GM12873 (cell line): ENCODE results near the gene UCK1.

Experiments used
- CTCF ChIP-seq: IDR thresholded peaks from 2 replicates; pipeline ENCODE4 v1.5.1; 2012; ENCODE audit warnings: low read depth, mild to moderate bottlenecking, moderate library complexity, low read length, control low read depth; ENCODE audit not compliant: insufficient read depth; ENCODE audit errors: missing control alignments

UCK1 gene

DNA sequence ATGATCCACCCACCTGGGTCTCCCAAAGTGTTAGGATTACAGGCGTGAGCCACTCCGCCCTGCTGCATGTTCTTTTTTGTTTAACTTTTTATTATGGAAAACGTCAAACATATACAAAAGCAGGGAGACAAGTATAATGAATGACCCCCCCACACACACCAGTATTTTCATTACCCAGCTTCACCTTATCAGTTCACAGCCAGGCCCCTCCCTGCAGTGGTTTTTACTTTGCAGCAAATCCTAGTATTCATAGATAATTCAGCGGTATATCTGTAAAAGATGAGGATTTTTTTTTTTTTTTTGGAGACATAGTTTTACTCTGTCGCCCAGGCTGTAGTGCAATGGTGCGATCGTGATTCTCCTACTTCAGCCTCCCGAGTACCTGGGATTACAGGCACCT lies 26.1 kb downstream of the UCK1 start:
- TF ChIP-seq CTCF = no peak

DNA sequence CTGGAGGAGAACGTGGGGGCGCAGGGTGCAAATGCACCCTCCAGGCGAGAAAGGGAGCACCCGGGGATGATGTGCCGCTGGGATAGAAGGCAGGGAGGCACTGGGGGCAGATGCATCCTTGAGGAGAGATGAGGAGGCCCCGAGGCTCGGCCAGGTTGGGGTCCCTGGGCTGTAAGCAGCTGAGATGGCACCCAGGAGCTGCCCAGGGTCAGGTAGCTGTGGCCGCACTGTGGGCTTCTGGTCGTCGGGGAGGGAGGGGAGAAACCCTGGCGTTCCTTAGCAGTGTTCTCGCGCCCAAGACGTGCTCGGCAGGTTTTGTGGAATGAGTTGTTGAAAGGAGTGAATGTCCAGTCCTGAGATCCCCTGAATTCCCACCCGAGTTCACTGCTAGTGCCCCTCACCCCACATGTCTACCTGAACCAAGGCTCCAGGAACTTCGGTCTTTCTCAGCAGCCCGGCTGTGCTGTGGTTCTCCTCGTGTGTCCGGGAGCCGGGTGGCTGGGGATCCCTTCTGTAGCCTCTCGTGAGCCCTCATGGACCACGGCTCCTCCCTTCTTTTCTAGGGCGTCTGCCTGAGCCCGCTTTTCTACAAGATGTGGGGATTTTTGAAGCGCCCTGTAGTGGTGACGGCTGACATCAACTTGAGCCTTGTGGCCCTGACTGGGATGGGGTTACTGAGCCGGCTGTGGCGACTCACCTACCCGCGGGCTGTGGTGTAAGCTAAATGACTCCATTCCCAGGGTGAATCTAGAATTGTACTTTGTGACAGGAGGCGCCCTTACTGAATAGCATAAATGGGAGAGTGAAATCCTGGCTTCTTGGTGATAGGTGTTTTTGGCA lies 27.2 kb downstream of the UCK1 start:
- TF ChIP-seq CTCF = peak; percentile 10

DNA sequence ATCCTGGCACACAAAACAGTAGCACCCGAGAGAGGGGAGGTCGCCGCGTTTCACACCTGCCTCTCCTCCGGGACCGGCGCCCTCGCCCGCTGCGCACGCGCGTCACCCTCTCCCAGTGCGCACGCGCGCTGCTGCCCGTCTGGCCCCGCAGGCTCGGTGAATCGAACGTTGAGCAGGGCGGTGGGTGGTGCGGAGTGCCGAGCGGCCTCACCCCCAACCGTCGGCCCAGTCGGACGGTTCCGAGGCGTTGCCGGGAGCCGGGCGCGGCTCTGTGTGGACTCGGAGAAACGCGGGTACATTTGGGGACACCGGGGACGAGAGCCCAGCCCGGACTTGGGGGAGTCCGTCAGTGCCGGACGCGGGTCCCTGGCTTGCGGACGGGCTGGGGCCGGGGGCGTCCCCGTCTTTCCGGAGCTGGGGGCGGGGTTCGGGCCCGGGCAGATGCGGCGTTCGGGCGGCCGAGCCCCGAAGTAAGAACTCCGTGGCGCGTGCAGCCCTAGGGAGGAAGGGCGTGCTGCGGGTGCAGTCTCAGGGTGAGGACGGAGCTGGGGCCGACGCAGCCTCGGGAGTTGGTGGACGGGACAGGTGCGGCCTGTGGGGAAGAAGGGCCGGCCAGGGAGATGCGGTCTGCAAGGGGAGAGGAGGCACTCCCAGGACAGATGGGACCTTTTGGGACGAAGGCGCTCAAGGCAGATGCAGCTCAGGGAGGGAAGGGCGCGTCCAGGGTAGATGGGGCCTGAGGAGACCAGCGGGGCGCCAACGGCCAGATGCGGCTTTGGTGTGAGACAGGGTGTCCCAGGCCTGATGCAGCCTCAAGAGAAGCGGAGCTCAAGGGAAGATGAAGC lies 28.1 kb downstream of the UCK1 start, which contains the start of gene POMT1:
TSS of gene POMT1 (plus strand) at position 138 of the 845 bp plus-strand sequence. CDS start 1,301 bp downstream, outside the sequence.
- TF ChIP-seq CTCF = no peak

DNA sequence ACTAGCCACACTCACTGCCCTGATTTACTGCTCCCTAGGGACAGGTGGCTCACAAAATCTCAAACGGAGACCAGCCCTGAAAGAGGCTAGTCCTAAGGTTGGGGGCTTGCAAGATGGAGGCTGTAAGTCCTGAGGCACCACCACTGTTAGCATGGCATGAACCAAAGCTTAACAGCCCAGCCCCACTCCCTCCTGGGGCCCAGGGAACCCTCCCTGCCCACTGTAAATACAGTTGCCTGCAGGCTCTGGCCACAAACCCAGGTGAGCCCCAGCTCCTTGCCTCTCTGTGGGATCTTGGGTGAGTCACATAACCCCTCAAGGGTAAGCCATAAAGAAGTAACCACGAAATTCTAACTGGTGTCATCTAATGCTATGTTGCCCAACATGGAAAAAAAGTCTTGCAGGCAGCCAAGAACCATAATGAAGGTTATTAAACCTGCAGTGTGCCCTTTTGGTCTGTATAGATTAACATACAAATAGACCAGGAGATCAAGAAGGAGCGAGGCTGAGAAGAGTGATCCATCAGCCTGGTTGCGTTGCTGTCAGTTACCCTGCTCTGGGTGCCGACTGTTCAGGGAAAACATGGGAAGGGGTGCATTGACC lies 30.0 kb downstream of the UCK1 start:
- TF ChIP-seq CTCF = no peak

DNA sequence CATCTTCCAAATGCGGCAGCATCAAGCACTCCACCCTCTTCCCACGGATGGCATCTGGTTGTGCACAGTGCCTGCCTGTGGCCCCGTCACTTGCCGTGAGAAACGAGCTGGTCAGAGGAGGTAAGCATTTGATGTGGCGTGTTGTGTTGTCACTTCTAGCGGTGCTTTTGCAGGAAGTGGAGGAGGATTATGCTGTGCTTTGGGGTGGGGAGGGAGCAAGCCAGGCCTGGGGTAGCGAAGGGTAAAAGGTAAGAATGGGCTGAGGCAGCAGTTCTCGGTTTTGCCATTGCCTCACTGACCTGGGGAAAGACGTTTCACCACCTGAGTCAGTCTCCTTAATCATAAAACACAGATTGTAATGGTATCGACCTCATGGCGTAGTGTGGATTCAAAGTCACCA lies 30.7 kb downstream of the UCK1 start:
- TF ChIP-seq CTCF = no peak

GRCh38 chr9:131499254-131499767 lies 31.8 kb downstream of the UCK1 start:
- no peak for TF ChIP-seq CTCF

- no peak for TF ChIP-seq CTCF
Measured at GRCh38 chr9:131496844-131497405, 34.1 kb downstream of the UCK1 start.
